NCI-H146 treated with DMSO at 0.1 percent for 48 hours (cell line): ENCODE data around the gene EID2B.

Experiments
- DNase-seq: peaks from one replicate; lab custom pipeline; 2025; ENCODE audit not compliant: unreplicated experiment; lab: John Stamatoyannopoulos, UW

EID2B gene

DNA sequence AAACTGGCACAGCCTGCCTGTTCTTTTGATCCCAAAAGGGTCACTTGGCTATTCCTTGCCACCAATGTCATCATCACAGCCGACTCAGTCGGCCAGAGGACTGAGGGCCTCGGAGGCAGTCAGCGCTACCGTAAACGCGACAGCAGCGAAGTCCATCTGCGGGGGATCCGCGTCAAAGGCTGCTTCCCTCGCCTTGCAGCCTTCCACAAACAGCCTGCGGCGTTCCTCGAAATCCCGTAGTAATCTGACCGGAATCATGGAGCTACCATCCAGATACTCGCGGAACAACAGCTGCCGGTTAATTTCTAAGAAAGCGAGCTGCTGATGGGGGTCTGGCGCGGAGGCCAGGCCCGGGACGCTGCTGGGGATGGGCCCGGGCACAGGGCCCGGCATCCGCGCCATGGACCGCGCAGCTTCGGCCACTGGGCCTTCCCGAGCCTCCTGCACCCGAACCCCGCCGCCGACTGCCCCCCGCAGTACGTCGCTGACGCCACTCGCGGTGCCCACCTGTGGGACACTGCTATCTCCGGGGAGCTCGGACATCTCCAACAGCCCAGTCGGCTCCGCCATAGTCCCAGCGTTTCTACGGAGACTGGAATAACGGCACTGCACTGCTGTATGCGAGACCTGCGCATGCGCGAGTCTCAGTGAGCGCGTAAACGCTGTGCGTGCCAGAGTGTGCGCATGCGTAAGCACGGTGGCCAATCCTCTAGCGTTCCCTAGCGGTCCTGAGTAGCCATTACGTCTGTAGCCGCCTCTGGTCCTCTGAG lies at the start of gene EID2B:
Gene EID2B, minus strand, starts transcription at position 620 of the 770 bp plus-strand sequence. Its CDS starts 50 bp downstream, at position 570.
- DNase-seq, result peak; percentile 95

DNA sequence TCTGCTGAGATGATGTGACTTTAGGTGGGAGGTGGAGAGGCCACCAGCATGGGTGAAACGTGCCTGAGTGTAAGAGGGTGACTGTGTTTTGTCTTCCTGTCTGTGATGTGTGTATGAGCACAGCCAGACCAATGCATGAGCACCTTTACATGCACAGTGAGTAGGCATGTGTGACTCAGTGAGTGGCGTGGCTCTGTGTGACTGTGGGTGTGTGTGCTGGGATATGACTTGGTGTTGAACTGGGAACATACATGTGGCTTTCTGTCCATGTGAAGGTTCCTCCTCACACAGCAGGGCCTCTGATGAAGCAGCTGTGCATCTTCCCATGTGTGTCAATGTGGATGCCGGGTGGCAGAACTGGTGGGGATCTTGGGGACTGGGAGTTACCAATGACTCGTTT lies 49.8 kb upstream of the EID2B start:
- no peak for DNase-seq

DNA sequence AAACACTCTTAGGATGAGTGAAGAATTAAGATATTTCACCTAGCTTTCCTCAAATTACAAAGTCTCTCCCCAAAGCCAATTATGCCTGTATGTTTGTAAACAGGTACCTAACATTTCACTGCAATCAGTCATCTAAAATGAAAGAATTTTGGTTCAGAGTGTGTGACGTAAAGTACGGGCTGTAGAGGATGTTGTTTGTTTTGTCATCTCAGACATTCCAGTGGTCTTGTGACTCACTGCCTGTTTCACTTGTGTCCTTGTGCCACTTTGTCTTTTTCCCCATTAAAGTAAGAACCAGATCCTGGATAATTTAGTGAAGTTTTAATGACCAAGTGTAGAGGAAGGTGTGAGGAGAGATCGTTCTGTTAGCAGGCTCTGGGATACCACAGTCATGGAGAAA lies 36.0 kb upstream of the EID2B start:
- DNase-seq, result no peak

GRCh38 chr19:39566064-39566463 lies 33.4 kb upstream of the EID2B start:
- DNase-seq, result no peak

- DNase-seq, result no peak
Observed at GRCh38 chr19:39563408-39563807, 30.8 kb upstream of the EID2B start.

DNA sequence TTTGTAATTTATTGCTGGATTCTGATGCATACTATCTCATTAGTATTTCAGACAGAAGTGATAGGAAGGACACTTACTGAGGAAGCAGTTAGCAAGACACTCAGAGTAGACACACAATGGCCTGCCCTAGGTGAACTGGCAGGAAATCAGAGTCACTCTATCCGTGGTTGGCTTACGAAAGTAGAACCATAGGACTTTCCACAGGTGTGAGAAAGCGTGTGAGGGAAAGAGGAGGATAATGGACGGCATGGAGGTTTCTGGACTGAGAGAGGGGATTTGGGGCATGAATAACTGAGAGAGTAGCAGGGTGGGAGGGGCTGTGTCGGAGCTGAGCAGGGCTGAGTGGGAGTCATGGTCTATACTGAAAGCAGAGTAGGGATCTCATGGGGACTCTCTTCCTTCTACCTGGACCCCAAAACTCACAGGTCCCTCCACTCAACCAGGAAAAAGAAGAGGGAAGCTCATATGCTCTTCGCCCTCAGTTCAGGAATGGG lies 26.0 kb upstream of the EID2B start:
- DNase-seq, result peak; percentile 48

DNA sequence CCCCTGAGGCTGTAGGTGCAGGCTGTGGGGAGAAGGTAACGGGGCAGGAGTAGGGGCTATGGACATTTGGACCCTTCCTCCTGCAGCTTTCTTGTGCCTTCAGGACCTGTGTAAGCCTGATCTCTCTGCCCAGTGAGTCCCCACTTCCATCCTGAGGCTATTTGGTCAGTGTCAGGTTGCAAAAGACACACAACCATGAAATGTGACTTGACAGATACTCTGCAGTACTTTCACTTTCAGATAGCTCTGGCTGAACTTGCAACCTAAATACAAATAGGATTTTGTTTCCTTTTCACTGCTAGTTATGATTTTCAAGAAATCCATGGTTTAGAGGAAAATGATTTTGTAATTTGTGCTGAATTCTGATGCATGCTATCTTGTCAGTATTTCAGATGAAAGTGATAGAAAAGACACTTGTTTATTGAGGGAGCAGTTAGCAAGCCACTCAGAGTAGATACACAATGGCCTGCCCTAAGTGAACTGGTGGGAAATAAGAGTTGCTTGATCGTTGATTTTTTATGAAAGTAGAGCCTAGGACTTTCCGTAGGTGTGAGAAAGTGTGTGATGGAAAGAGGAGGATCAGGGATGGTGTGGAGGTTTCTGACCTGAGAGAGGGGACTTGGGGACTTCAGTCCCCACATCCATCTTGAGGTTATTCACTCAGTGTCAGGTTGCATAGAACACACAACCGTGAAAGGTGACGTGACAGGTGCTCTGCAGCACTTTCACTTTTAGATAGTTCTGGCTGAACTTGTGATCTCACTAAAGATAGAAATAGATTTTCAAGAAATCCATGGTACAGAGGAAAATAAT lies 25.4 kb upstream of the EID2B start:
- DNase-seq, result peak; percentile 76

GRCh38 chr19:39555883-39556282 lies 23.2 kb upstream of the EID2B start:
- DNase-seq, result no peak

DNA sequence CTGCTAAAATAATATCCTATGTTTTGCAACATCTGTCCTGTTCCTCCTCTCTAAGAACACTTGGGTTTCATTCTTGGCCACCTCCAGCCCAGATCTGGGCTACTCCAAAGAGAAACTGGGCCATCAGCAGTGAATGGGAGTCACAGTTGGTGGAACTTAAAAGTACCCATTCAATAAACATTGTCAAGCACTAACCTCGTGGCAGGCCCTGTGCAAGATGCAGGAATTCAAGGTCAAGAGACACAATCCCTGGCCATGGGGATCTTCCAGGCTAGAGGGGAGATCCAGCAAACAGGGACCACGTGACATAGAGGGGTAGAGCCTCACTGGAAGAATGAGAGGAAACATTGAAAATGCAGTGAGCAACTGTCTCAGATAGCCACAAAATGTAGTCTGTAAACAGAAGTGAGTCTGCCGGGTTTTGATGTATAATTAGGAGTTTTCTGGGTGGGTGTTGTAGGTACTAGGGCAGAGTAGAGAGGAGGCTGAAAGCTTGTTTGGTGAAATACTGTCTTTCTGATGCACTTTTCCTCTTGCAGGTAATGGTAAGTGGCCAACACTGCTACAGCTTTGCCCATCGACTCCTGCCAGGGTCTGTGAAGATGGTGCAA lies 22.2 kb upstream of the EID2B start:
- no peak for DNase-seq

GRCh38 chr19:39553082-39553652 lies 20.5 kb upstream of the EID2B start:
- DNase-seq, result peak; percentile 22

DNA sequence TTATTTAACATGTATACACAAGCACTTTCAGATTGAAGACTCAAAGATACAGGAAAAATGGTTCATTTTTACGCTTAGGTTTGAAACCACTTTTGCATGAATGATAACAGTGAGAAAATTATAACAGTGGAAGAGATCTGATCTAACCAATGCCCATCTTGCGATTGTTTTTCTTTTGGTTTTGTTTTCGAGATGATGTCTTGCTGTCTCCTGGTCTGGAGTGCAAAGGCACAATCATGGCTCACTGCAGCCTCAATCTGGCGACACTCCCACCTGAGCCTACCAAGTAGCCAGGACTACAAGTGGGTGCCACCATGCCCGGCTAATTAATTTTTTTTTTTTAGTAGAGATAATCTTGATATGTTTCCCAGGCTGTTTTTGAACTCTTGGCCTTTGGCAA lies 17.5 kb upstream of the EID2B start:
- DNase-seq, result no peak

DNA sequence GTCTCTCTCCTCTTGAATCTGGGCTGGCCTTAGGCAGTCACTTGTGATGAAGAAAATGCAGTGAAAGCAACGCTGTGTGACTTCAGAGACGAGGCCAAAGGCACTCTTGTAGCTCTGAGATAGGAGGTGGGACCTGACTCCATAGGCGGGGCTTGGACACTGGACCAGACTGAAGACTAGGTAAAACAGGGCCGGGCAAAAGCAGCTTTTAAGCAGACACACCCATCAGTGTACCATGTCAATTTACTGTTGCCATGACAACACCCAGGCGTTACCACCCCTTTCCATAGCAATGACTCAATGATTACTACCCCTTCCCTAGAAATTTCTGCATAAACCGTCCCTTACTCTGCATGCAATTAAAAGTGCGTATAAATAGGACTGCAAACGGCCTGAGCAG lies 13.9 kb upstream of the EID2B start:
- DNase-seq, result no peak

- DNase-seq, result no peak
Observed at GRCh38 chr19:39544911-39545310, 12.3 kb upstream of the EID2B start.

- no peak for DNase-seq
Observed at GRCh38 chr19:39544226-39544903, 11.7 kb upstream of the EID2B start.

- no peak for DNase-seq
Observed at GRCh38 chr19:39543477-39543857, 10.8 kb upstream of the EID2B start.

DNA sequence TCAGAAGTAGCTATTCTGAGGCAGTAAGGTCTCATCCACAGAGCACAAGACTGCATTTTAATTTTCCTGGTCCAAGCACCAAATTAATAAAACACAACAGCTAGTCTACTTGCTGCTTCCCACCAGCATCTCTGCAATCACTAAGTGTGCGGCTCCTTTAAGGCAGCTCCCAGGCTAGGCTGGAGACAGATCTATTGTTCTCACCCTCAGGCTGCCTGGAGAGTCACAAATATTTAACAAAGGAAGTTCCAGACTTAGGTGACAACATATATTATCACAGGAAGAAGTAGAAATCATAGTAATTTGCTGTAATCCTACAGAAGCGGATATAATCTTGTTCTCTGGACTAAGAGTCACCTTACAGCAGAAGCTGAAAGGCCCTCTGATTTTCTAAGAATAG lies 9.6 kb upstream of the EID2B start:
- peak; percentile 83 for DNase-seq

GRCh38 chr19:39540333-39540673 lies 7.7 kb upstream of the EID2B start:
- no peak for DNase-seq

GRCh38 chr19:39539518-39540332 lies 7.1 kb upstream of the EID2B start, which contains the start of gene EID2:
Gene EID2, minus strand, starts transcription at chr19:39540161. Its CDS starts 82 bp downstream, at chr19:39540079.
- DNase-seq, result peak; percentile 95

DNA sequence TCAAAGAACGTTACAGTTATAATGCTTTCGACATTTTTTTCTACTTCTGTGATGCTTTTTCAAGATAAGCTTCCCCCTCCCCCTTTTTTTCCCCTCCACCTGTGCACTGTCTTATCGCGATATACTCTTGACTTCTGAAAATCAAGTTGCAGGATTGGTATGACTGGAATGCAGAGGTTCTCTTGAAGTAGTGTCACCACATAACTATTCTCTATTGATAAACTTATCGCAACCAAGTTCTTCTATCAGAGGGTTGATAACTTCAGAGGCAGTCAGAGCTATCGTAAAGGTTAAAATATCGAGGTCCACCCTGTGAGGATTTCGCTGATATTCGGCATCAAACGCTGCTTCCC lies 6.5 kb upstream of the EID2B start:
- DNase-seq, result no peak

GRCh38 chr19:39533791-39534190 lies 1.1 kb upstream of the EID2B start:
- no peak for DNase-seq
